GM13977 (cell line): ENCODE results near the gene ELL.
A peak's percentile ranks its signal among the peaks of the same experiment; 100 is the strongest.

Experiments used
- DNase-seq: peaks from one replicate; pipeline ENCODE4 v3.0.0; 2012; ENCODE audit warnings: low spot score
- in situ Hi-C: fragments of 300-500 bp; cut with MboI; formaldehyde crosslinking; loops from one replicate; pipeline ENCODE4 v1.12.0; 2022; ENCODE audit warnings: low sequenced_read_pairs, low pct_unique_long_range_greater_than_20kb, mixed read lengths, inconsistent platforms; ENCODE audit not compliant: unreplicated experiment
- TF ChIP-seq, protein P1 (sequence below): IDR thresholded peaks from 2 replicates; pipeline ENCODE4 v1.5.1; 2012; ENCODE audit warnings: mild to moderate bottlenecking, control low read depth; ENCODE audit not compliant: insufficient read depth; ENCODE audit errors: extremely low read depth, missing control alignments

Gene ELL

GRCh38 chr19:18481505-18482222, 40.2 kb downstream of the ELL start:
- in situ Hi-C loops = no loop called here
- no peak for DNase-seq
- TF ChIP-seq, protein P1, sequence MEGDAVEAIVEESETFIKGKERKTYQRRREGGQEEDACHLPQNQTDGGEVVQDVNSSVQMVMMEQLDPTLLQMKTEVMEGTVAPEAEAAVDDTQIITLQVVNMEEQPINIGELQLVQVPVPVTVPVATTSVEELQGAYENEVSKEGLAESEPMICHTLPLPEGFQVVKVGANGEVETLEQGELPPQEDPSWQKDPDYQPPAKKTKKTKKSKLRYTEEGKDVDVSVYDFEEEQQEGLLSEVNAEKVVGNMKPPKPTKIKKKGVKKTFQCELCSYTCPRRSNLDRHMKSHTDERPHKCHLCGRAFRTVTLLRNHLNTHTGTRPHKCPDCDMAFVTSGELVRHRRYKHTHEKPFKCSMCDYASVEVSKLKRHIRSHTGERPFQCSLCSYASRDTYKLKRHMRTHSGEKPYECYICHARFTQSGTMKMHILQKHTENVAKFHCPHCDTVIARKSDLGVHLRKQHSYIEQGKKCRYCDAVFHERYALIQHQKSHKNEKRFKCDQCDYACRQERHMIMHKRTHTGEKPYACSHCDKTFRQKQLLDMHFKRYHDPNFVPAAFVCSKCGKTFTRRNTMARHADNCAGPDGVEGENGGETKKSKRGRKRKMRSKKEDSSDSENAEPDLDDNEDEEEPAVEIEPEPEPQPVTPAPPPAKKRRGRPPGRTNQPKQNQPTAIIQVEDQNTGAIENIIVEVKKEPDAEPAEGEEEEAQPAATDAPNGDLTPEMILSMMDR = no peak

DNA sequence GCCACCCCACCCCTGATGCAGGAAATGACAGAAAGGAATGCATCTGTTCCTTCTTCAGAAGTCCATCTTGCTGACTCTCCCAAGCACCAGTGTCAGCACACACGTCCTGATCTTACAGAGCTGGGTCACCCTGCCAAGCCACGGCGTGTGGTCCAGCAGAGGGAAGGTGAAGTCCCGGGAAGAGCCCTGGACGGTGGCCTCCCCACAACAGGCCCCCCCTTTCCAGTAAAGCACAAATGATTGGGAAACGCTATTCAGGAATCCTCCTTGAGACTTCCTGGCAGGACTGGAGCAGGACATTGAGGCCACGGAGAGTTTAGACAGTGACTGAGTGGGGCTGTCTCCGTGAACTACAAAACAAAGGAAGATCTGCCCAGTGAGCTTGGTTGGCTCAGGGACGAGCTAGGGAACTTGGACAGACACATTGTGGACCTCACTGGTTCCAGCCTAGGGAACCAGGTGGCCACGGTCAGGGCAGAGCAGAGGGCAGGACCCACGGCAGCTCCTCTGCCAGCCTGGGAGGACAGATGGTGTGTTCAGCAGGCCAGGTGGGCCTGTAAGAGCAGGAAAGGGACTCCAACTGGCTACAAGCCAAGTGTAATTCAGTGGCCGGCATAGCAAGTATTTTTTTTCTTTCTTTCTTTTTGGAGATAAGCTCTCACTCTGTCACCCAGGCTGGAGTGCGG, 41.7 kb downstream of the ELL start:
- TF ChIP-seq, protein P1 = no peak
- in situ Hi-C loops = no loop called here
- no peak for DNase-seq

GRCh38 chr19:18478545-18479311, 43.1 kb downstream of the ELL start:
- DNase-seq = peak; percentile 87
- in situ Hi-C loops = no loop called here

DNA sequence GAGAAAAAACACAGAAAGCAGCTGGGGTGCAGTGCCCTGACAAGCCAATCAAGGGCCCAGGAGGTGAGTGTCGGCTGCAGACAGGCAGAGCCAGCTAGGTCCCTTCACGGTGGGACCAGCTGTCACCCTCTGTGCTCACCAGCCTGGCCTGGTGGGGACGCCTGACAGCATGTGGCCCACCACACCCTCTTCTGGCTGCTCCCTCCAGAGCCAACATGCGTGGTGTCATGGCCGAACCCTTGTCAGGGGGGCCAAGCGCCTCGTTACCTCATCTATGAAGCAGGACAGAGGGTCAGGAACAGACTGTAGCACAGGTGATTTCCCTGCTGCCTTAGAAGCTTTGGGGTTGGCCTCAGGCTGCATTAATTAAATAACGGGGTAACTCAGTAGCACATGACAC, 43.9 kb downstream of the ELL start:
- in situ Hi-C loops = no loop called here
- DNase-seq = no peak

More at GRCh38 chr19:18478545-18479311, 43.1 kb downstream of the ELL start:
- TF ChIP-seq, protein P1 = no peak

GRCh38 chr19:18477042-18477779, 44.7 kb downstream of the ELL start:
- TF ChIP-seq, protein P1 = no peak
- DNase-seq = no peak
- in situ Hi-C loops = no loop called here

More for the DNA sequence above, 43.9 kb downstream of the ELL start:
- TF ChIP-seq, protein P1 = no peak

GRCh38 chr19:18476507-18477041, 45.3 kb downstream of the ELL start:
- in situ Hi-C loops = no loop called here
- TF ChIP-seq, protein P1 = no peak
- no peak for DNase-seq
